GM21526 (cell line): ENCODE results near the gene KLHDC4.
A peak's percentile ranks its signal among the peaks of the same experiment; 100 is the strongest.
"Not testable (repeated sequence)": the region's sequence is repeated elsewhere in the genome, so short reads cannot be mapped to it uniquely, and the experiment has no call there.

Experiments used
- ATAC-seq: cut with Tn5 transposase; IDR thresholded peaks from one replicate; pipeline ENCODE4 v1.9.1; 2021; ENCODE audit warnings: moderate library complexity; ENCODE audit not compliant: unreplicated experiment, low FRiP score

KLHDC4 gene

DNA sequence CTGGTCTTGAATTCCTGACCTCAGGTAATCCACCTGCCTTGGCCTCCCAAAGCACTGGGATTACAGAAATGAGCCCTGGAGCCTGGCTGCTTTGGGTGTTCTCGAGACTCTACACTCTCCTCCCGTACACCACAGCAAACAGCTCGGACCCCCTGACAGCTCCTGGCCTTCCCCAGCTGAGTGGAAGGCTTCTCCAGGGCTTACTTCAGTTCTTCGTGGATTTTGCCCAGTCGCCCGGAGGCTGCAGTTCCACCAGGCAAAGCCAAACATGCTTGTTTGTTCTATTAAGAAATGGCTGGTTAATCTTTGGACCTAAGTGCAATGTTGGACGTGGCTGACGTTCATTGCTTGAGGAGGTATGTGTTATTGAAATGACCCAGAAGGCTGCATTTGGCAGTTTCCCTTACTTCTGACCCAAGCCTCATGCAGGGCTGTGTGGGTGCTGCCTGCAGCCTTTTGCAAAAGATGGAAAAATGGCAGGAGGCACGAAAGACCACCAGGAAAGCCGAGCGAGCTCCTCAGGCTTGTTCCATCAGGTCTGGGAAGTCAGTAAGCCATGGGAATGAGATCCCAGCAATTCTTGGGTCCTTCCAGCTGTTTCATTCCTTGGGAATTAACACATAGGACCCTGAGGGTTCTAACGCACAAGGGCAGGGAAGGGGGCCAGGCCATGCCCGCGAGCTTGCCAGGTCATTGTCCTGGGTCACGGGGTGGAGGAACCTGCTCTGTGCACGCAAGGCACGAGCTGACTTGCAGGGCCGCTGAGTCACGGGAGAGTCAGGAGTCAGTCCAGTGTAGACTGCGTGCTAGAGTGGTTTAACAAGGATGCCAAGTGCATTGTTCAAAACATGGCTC is 23.9 kb upstream of the KLHDC4 start:
- ATAC-seq: no peak

- not testable (repeated sequence) for ATAC-seq
Measured at GRCh38 chr16:87788730-87789436, 23.1 kb upstream of the KLHDC4 start.

GRCh38 chr16:87787451-87788091 is 21.8 kb upstream of the KLHDC4 start:
- not testable (repeated sequence) for ATAC-seq

DNA sequence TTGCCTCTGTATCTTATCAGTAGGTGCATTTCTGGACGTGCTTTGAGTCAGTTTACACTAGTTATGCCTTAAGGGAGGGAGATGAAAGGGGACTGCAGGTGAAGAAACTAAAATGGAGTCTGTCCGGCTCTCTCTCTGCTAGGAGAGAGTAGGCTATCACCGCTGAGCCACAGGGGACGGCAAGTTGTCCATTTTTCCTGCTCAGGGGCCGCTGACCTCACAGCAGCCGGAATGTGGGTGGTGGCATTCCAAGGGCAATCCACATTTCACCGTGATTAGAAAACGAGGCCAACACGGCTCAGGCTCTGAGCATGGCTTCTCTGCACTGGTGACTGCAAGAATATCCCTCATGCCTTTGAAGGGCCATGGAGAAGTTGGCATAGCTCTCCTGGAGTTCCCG is 19.0 kb upstream of the KLHDC4 start:
- no peak for ATAC-seq

GRCh38 chr16:87782033-87782432 is 16.2 kb upstream of the KLHDC4 start:
- ATAC-seq: no peak

GRCh38 chr16:87780385-87780989 is 14.7 kb upstream of the KLHDC4 start:
- ATAC-seq: no peak

- ATAC-seq: peak; percentile 44
Measured at GRCh38 chr16:87778830-87779579, 13.2 kb upstream of the KLHDC4 start.

GRCh38 chr16:87778476-87778829 is 12.7 kb upstream of the KLHDC4 start:
- no peak for ATAC-seq

DNA sequence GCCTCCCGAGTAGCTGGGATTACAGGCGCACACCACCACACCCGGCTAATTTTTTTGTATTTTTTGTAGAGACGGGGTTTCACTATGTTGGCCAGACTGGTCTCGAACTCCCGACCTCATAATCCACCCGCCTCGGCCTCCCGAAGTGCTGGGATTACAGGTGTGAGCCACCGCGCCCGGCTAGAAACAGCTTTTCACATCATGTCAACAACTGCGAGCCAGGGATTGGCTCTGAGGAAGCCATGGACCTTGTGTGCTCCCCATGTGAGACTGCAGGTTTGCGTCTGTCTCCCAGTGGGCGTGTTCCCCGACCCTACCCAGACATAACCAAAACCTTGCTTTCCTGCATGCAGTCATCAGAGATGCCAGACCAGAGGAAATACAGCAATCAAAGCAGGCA is 8.1 kb upstream of the KLHDC4 start:
- not testable (repeated sequence) for ATAC-seq

- ATAC-seq: not testable (repeated sequence)
Measured at GRCh38 chr16:87767456-87767855, 1.7 kb upstream of the KLHDC4 start.

DNA sequence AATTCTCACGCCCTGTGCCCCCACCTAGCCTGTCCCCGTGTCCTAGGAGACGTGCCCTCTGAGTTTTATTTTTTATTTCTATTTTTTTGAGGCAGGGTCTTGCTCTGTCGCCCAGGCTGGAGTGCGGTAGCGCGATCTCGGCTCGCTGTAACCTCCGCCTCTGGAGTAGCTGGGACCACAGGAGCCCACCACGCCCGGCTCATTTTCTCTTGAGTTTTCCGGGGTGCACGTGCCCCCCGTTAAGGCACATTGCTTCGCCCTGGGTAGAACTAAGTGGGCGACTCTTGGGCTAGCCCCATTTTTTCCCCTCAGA is 655 bp upstream of the KLHDC4 start:
- no peak for ATAC-seq

- ATAC-seq: peak; percentile 24
Measured at GRCh38 chr16:87765473-87765775, 362 bp downstream of the KLHDC4 start.

DNA sequence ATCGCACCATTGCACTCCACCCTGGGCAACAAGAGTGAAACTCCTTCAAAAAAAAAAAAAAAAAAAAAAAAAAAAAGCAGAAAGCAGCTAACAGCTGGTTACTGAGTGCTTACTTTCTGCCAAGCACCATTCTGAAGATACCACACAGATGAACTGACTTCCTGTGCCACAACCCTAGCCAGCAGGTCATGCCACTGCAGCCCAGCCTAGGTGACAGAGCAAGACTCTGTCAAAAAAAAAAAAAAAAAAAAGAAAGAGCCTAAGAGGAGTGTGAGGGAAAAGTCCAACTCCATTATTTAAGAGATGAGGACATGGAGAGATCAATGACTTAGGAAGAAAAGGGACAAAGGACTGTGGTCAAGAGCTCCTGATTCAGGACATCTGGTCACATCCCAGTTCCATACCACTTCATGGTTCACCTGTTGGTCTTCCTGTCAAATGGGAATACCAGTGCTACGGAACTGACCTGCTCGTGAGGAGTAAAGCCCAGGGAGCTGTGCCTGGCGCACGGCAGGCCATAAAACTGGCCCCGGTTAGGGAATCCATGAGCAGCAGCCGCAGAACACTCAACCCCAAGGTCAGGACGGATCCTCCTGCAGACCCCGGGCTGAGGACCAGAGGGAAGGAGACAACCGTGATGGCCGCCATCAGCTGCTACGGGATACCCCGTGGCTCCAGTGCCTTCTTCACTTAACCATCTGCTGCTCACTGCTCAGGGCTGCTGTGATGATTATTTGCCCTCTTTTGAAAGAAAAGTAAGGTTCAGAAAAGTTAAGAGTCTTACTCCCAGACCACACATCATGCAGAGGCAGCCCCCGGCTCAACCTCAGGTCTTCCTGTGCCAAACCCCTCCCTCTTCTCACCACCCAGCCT is 950 bp downstream of the KLHDC4 start:
- ATAC-seq: peak; percentile 6

DNA sequence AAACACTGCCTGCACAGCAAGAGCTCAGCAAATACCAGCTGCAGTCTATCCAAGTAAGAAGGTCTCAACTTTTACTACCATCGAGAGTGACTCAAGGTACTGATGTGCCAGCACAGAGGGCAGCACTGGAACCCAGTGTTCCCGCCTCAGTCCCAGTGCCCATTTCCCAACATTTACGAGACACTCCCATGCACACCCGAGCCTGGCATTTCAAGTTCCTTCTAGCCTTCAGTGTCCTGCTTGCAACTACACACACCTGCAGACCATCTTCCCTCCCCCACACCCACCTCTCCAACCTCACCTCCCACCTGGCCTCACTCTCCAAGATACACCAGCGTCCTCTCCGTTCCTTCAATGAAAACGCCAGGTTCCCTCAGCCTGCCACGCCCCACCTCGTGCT is 3.2 kb downstream of the KLHDC4 start:
- ATAC-seq: no peak

DNA sequence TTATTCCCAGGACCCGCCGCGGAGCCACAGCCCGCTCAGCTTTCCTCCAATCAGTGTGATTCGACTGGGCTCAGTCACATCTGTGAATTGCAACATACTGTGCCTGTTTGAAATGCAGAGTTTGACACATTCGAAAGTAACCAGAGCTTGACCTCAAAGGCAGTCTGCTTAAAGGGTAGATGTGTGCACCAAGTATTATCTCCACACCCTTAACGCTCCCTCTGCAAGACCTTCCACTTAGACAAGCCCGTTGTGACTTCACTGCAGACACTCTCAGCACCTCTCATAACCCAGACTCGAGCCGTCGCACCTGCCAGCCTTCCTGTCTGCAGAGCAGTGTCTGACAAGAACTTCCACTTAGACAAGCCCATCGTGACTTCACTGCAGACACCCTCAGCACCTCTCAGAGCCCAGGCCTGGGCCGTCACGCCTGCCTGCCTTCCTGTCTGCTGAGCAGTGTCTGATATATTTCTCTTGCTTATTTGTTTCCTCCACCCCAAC is 3.7 kb downstream of the KLHDC4 start:
- no peak for ATAC-seq

DNA sequence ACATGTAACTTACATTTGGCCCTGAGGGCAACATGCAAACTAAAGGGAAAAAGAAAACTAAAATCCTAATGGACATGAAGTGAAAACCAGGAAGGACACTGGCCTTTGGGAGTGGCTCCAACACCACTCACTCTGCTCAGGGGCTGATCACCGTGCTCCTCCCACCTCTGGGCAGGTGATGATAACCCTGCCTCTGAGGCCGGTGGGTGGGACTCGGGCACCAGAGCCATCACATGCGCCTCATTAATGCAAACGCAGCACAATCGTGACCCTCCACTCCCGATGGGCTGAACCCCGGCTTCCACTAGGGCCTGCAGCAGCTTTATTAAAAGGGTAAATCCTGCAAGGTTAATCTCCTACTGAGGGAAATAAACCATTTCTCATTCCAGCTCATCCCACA is 4.7 kb downstream of the KLHDC4 start:
- no peak for ATAC-seq

- ATAC-seq: no peak
Measured at GRCh38 chr16:87757841-87758426, 7.9 kb downstream of the KLHDC4 start.

DNA sequence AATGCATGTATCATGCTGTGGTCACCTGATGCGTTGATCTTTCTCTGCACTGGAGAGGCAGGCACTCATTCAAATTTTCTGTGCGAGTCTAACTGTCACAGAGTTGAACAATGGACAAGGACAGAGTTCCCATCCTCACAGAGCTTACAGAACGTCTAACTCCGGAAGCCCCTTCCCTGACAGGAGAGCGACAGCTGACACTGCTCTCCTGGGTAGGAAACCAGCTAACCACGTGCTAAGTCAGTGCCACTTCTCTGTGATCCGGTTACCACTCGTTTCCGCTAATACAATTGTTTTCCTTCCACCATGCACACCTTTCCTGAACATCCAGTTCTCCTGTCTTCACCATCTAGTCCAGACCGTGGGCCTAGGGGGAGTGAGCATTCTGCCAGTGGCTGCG is 11.3 kb downstream of the KLHDC4 start:
- ATAC-seq: no peak
